OCI-LY3 (cell line): ENCODE data around the gene DHX57.

Experiments used
- EZH2phosphoT487 ChIP-seq: fragments of 200-600 bp; shearing (Covaris generic); IDR thresholded peaks from 2 replicates; pipeline ENCODE4 v1.6.1; 2018; ENCODE audit warnings: antibody characterized with exemption, mixed run types, low read depth
- TF ChIP-seq, protein P1 (sequence below): fragments of 200-600, 300-600 bp; sonication (generic); IDR thresholded peaks from 2 replicates; pipeline ENCODE4 v1.5.1; 2014; ENCODE audit warnings: antibody characterized with exemption, low read length, low read depth

- TF ChIP-seq, protein P1, sequence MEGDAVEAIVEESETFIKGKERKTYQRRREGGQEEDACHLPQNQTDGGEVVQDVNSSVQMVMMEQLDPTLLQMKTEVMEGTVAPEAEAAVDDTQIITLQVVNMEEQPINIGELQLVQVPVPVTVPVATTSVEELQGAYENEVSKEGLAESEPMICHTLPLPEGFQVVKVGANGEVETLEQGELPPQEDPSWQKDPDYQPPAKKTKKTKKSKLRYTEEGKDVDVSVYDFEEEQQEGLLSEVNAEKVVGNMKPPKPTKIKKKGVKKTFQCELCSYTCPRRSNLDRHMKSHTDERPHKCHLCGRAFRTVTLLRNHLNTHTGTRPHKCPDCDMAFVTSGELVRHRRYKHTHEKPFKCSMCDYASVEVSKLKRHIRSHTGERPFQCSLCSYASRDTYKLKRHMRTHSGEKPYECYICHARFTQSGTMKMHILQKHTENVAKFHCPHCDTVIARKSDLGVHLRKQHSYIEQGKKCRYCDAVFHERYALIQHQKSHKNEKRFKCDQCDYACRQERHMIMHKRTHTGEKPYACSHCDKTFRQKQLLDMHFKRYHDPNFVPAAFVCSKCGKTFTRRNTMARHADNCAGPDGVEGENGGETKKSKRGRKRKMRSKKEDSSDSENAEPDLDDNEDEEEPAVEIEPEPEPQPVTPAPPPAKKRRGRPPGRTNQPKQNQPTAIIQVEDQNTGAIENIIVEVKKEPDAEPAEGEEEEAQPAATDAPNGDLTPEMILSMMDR, result no peak
- no peak for TF ChIP-seq EZH2phosphoT487
Measured at GRCh38 chr2:38828460-38828859, 47.3 kb downstream of the DHX57 start.
